Smooth muscle cell (in vitro differentiated cells): ENCODE results near the gene ARHGAP26. TPM values are rescaled to one million over a fixed set of nuclear protein-coding genes. Genes with fewer than 3 reads are reported as not detected.

Experiments
- DNase-seq: peaks from one replicate; lab custom pipeline; 2025; ENCODE audit not compliant: unreplicated experiment; lab: John Stamatoyannopoulos, UW
- H2AFZ ChIP-seq: fragments of 200-600 bp; sonication (generic); 2 replicates; pipeline ENCODE4 v1.6.0; 2016; ENCODE audit warnings: antibody characterized with exemption, low read depth, mild to moderate bottlenecking
- H3F3A ChIP-seq: fragments of 200-600 bp; sonication (generic); 2 replicates; pipeline ENCODE4 v1.6.0; 2017; ENCODE audit warnings: antibody characterized with exemption, low read depth
- H3K27ac ChIP-seq: fragments of 200-600 bp; sonication (generic); 2 replicates; pipeline ENCODE4 v1.5.1; 2016; ENCODE audit warnings: low read depth, mild to moderate bottlenecking
- H3K27me3 ChIP-seq: fragments of 200-600 bp; sonication (generic); 2 replicates; pipeline ENCODE4 v1.6.1; 2016; ENCODE audit warnings: low read depth, mild to moderate bottlenecking
- H3K36me3 ChIP-seq: fragments of 200-600 bp; sonication (generic); 2 replicates; pipeline ENCODE4 v1.5.1; 2016; ENCODE audit warnings: low read depth
- H3K4me1 ChIP-seq: fragments of 200-600 bp; sonication (generic); 2 replicates; pipeline ENCODE4 v1.5.1; 2016; ENCODE audit warnings: low read depth
- H3K4me2 ChIP-seq: fragments of 200-600 bp; sonication (generic); 2 replicates; pipeline ENCODE4 v1.6.0; 2016; ENCODE audit warnings: mild to moderate bottlenecking
- H3K4me3 ChIP-seq: fragments of 200-600 bp; sonication (generic); 2 replicates; pipeline ENCODE4 v1.5.1; 2016; ENCODE audit warnings: mild to moderate bottlenecking
- H3K79me2 ChIP-seq: fragments of 200-600 bp; sonication (generic); 2 replicates; pipeline ENCODE4 v1.6.0; 2016; ENCODE audit warnings: low read depth, mild to moderate bottlenecking
- H3K9ac ChIP-seq: fragments of 200-600 bp; sonication (generic); 2 replicates; pipeline ENCODE4 v1.6.0; 2016; ENCODE audit warnings: low read depth
- H3K9me3 ChIP-seq: fragments of 200-600 bp; sonication (generic); replicated peaks from 2 replicates; pipeline ENCODE4 v1.5.1; 2016; ENCODE audit warnings: low read depth
- H4K20me1 ChIP-seq: fragments of 200-600 bp; sonication (generic); 2 replicates; pipeline ENCODE4 v1.6.0; 2016; ENCODE audit warnings: low read depth
- WGBS: methylation state at CpG from one replicate; pipeline ENCODE4 v1.1.7; 2016; ENCODE audit warnings: low lambda C conversion rate; 5-methylcytosine and 5-hydroxymethylcytosine counted together
- polyA plus RNA-seq: library from polyadenylated mRNA; unstranded; fragments of >200 nt; fragmentation: Nextera tagmentation; extraction: Ambion mirVana; gene quantifications from 2 replicates; pipeline ENCODE4 v1.2.1, GENCODE V29; 2016
- total RNA-seq: library from RNA; depleted of rRNA; stranded (reverse); fragments of >200 nt; gene quantifications from 2 replicates; pipeline ENCODE4 v1.2.3, GENCODE V29; 2014
- TF ChIP-seq, protein P1 (sequence below): fragments of 200-600 bp; sonication (generic); IDR thresholded peaks from 2 replicates; pipeline ENCODE4 v1.5.1; 2017; ENCODE audit warnings: borderline replicate concordance, mild to moderate bottlenecking, antibody characterized with exemption; ENCODE audit not compliant: insufficient read depth, poor library complexity, severe bottlenecking

Gene ARHGAP26
- total and polyA plus RNA-seq, 2 experiments from 2014 or later: 2.2 to 5.1 TPM

GRCh38 chr5:143024228-143024920 lies 254.2 kb downstream of the ARHGAP26 start:
- Histone ChIP-seq H4K20me1 (no peaks in the 10 kb centered on the region), H3K4me1 (peaks cover 17% of the 10 kb centered on the region), H3K36me3 (no peaks in the 10 kb centered on the region), H3K4me3 (no peak overlapping the region), H3K4me2 (no peak overlapping the region), H3K27me3 (no peaks in the 10 kb centered on the region), H3F3A (peaks cover 4% of the 10 kb centered on the region), H3K27ac (no peak overlapping the region), H3K9ac (no peak overlapping the region), H3K9me3 (no peaks in the 10 kb centered on the region), H2AFZ (no peak overlapping the region), H3K79me2 (no peaks in the 10 kb centered on the region)
- TF ChIP-seq, protein P1, sequence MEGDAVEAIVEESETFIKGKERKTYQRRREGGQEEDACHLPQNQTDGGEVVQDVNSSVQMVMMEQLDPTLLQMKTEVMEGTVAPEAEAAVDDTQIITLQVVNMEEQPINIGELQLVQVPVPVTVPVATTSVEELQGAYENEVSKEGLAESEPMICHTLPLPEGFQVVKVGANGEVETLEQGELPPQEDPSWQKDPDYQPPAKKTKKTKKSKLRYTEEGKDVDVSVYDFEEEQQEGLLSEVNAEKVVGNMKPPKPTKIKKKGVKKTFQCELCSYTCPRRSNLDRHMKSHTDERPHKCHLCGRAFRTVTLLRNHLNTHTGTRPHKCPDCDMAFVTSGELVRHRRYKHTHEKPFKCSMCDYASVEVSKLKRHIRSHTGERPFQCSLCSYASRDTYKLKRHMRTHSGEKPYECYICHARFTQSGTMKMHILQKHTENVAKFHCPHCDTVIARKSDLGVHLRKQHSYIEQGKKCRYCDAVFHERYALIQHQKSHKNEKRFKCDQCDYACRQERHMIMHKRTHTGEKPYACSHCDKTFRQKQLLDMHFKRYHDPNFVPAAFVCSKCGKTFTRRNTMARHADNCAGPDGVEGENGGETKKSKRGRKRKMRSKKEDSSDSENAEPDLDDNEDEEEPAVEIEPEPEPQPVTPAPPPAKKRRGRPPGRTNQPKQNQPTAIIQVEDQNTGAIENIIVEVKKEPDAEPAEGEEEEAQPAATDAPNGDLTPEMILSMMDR: no peak
- 97% methylated on average over 5 of the region's 5 CpGs for WGBS
- no peak for DNase-seq

DNA sequence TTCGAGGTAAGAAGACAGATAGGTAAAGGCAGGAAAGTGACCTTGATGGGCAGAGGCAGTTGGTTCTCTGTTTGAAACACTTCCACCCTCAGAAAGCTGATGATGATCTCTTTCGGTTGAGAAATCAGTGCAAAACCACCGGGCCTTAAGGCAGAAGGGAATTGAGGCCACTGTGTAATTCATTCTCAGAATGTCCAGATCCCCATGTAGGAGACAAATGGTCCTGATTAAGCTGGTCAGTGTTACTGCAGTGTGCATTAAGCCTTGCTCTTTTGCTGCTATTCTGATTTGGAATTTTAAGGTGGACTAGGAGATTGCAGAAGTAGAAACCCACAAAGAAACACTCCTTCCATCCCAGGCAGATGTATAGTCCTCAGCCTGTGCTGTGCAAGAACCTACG lies 255.2 kb downstream of the ARHGAP26 start:
- Histone ChIP-seq H3K4me2 (no peak overlapping the region), H3K27ac (no peak overlapping the region), H3K4me1 (peaks cover 11% of the 10 kb centered on the region), H3K9ac (no peak overlapping the region), H3K27me3 (no peaks in the 10 kb centered on the region), H2AFZ (no peak overlapping the region), H3F3A (no peaks in the 10 kb centered on the region), H3K9me3 (no peaks in the 10 kb centered on the region), H3K36me3 (no peaks in the 10 kb centered on the region), H4K20me1 (no peaks in the 10 kb centered on the region), H3K79me2 (no peaks in the 10 kb centered on the region), H3K4me3 (no peak overlapping the region)
- TF ChIP-seq, protein P1: no peak
- WGBS: 65% methylated on average over 4 of the region's 4 CpGs
- DNase-seq: no peak

GRCh38 chr5:143025971-143026370 lies 255.8 kb downstream of the ARHGAP26 start:
- Histone ChIP-seq H3K9ac (no peak overlapping the region), H3K27me3 (no peaks in the 10 kb centered on the region), H3K4me1 (peaks cover 11% of the 10 kb centered on the region), H3K9me3 (no peaks in the 10 kb centered on the region), H3K79me2 (no peaks in the 10 kb centered on the region), H3K4me3 (no peak overlapping the region), H2AFZ (no peak overlapping the region), H4K20me1 (no peaks in the 10 kb centered on the region), H3K4me2 (no peak overlapping the region), H3F3A (no peaks in the 10 kb centered on the region), H3K27ac (no peak overlapping the region), H3K36me3 (no peaks in the 10 kb centered on the region)
- WGBS: 80% methylated on average over 1 of the region's 1 CpG
- TF ChIP-seq, protein P1: no peak
- DNase-seq: no peak

GRCh38 chr5:143026380-143026779 lies 256.2 kb downstream of the ARHGAP26 start:
- H3F3A ChIP-seq: no peaks in the 10 kb centered on the region
- H2AFZ ChIP-seq: no peak overlapping the region
- H3K36me3 ChIP-seq: no peaks in the 10 kb centered on the region
- no peak overlapping the region for H3K4me3 ChIP-seq
- no peak for DNase-seq
- 93% methylated on average over 3 of the region's 3 CpGs for WGBS
- H3K27me3 ChIP-seq: no peaks in the 10 kb centered on the region
- H3K79me2 ChIP-seq: no peaks in the 10 kb centered on the region
- H3K9ac ChIP-seq: no peak overlapping the region
- TF ChIP-seq, protein P1: no peak
- no peak overlapping the region for H3K4me2 ChIP-seq
- peaks cover 11% of the 10 kb centered on the region for H3K4me1 ChIP-seq
- H3K9me3 ChIP-seq: no peaks in the 10 kb centered on the region
- H3K27ac ChIP-seq: no peak overlapping the region
- H4K20me1 ChIP-seq: no peaks in the 10 kb centered on the region
